Inflammatory macrophage (primary cell): ENCODE measurements around the gene CCDC81.
"Not testable (repeated sequence)": the region's sequence is repeated elsewhere in the genome, so short reads cannot be mapped to it uniquely, and the experiment has no call there.

Experiments
- DNase-seq, 2 donors: peaks; one replicate each; pipeline ENCODE4 v3.0.0-alpha.2; 2020 to 2022

Gene CCDC81

GRCh38 chr11:86388198-86388597 lies 13.5 kb downstream of the CCDC81 start:
- no peak for DNase-seq

DNA sequence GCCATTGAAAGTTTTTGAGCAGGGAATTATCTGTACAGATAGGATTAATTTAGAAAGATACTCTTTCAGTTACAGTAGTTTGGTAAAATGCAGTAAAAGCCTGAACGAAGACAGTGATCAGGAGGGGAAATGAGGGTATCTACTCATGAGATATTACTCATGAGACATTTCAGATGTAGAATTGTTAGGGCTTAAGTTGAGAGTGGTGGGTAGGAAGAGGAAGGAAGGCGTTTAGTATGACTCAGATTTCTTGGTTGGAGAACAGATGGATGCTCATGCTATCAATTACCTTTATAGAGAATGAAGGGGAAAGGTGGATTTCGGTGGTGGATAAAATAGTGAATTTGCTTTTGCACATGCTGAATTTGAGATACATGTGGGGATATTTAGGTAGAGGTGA lies 15.8 kb downstream of the CCDC81 start:
- no peak for DNase-seq

DNA sequence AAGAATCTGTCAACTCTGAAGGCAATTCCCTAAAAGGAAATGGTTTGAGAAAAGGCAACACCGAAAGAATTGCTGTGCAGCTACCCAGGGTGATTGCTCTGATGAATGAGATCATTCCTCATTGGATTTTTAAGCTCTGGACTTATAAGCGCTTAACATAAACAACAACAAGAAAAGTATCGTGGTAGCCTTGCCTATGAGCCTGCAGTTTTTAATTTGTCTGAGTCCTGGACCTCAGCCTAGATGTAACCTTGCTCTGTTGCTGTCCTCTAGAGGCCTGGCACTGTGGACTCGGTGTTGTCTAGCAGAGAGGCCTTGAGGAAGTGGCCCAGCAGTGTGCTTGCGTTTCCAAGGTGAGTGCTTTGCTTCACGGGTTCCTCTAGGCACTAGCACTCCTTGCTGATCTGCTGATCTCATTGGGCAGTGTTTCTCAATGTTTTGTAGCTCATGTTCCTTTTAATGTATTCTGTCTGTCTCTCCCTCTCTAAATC lies 20.4 kb downstream of the CCDC81 start:
- no peak for DNase-seq

DNA sequence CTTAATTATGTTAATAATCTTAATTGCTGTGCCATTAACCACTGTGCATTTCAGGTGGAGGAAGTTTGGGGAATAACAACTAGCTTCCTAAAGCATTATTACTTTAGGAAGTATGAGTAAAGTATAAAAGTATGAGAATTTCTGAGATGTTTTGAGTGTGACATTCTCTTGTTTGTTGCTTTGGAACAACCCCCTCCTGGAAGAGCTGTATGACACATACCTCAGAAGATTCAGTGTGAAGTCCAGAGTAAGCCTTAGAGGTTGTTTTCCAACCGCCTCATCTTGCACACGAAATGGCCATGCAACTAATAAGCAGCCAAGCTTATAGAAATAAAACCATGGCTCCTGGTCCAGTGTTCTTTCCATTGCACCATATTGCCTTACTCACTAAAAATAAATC lies 21.7 kb downstream of the CCDC81 start:
- DNase-seq: no peak

DNA sequence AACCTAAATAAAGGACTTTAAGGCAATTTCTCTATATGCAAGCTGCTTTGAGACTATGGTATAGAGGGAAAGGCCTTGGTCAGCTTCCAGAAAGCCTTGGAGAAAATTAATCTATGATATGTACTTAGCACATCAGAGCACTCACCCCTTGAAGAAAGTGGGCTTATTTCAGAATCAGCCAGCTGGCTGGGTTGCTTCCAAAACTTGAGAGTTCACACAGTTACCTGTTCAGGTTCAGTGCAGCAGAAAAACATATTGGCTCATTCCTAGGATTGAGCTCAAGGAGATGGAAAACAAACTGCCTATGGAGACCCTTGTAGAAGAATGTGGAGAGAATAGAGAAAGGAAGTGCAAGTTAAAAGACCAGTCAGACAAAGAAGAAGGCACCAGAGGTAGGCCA lies 22.7 kb downstream of the CCDC81 start:
- no peak for DNase-seq

DNA sequence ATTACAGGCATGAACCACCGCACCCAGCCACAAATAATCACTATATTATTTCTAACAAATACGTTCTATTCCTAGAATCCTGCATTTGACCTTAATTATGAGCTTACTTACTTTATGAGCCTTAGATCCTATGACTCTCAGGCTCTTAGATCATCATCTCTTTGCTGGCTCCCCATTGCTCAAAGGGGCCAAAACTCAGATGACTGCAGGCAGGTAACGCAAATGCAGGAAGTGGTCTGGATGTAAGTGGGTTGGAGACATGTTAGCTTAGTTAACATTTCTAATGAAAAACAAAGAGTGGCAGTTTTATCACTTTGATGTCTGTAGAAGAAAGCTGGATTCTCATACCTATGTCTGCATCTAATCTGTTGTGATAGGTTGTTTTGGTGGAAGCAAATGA lies 23.4 kb downstream of the CCDC81 start:
- no peak for DNase-seq

DNA sequence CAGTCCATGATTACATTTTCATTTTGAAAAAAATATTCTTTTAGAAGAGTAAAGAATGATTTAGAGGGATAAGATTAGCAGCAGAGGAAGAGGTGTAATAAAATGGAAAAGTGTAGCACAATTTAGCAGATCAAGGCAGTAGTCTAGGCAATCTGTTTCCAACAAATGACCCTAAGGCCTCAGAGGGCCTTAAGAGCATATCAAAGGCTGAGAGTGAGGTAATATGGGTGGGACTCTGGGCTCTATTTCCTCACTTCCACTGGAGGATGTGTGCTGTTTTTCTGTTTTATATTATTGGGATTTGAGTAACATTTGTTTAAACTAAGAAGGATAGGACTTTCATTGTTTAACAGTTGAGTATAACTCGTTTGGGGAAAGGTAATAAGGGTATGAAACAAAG lies 28.8 kb downstream of the CCDC81 start:
- DNase-seq: no peak

DNA sequence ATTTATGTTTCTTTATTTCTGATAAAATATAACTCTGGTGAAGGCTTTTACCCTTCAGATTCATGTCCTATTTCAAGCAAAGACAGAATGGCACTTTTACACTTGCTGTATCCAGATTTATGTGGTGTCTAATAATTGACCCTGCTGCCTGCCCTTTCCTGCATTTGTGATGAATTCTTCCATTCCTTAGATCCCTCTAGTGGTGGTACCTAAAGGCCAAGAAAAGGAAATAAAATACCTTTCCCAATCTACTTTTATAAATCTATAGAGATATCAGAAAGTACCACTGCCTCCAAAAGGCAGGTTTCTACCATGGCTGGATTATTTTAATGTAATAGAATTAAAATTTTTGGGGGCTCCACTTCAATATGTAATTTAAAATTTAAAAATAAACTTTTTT lies 34.2 kb downstream of the CCDC81 start:
- DNase-seq: no peak

DNA sequence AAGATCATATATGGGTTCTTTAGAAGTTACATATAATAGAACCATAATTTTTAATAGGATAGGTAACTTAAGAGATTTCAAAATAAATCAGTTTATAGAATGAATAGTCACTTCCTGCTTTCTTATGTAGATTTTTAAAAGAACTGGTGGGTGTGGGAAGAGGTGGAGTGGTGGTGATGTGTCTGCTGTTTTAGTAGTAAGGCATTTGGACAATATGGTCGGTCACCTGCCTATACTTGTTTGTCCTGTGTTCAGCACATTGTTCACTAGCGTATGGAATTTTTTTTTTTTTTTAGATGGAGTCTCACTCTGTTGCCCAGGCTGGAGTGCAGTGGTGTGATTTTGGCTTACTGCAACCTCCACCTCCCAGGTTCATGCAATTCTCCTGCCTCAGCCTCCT lies 39.3 kb downstream of the CCDC81 start:
- no peak for DNase-seq

DNA sequence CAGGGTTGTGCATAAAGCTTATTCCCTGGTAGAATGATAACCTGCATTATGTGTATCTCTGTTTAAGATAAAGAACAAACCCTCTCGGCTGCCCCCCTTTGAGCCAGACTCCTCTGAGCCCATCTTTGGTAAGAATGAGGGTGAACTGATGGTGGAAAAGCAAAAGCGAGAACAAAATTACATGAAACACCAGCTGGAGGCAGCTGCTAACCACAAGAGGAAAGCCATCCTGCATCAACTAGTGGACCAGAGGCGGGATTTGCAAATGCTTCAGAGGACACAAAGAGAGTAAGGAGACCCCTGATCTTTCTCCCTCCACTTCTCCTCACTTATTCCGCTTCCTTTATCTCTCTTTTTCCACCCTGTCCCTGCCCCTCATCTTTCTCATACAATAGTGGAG lies 40.3 kb downstream of the CCDC81 start:
- DNase-seq: no peak

DNA sequence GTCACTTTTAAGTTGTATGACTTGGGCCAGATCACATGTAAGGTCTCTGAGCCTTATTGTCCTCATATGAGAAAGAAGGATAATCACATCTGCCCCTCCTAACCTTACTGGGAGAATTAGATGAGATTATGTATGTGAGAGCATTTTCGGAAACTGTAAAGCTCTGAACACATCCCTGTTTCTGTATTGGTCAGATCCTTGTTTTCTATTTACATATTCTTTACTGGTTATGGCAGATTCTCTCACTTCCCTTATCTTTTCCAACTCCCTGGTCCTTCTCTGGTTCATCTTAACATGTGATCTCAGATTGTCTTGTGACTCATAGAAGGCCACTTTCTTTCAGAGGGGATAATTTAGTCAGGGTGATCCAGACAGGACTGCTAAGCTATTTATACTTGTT lies 41.8 kb downstream of the CCDC81 start:
- DNase-seq: peak; percentile 51 to 61

DNA sequence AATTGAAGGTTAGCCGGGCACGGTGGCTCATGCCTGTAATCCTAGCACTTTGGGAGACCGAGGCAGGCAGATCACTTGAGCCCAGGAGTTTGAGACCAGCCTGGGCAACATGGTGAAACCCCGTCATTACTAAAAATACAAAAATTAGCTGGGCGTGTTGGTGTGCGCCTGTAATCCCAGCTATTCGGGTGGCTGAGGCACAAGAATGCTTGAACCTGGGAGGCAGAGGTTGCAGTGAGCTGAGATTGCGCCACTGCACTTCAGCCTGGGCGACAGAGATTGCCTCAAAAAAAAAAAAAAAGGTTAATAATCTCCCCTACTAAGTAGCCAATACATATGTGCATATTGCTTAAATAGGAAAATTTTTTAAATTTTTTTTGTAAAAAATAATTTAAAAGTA lies 42.3 kb downstream of the CCDC81 start:
- not testable (repeated sequence) for DNase-seq

GRCh38 chr11:86418106-86418505 lies 43.4 kb downstream of the CCDC81 start:
- DNase-seq: peak; percentile 30 to 47

- no peak for DNase-seq
These were observed 43.8 kb downstream of the CCDC81 start for GRCh38 chr11:86418513-86418912.

DNA sequence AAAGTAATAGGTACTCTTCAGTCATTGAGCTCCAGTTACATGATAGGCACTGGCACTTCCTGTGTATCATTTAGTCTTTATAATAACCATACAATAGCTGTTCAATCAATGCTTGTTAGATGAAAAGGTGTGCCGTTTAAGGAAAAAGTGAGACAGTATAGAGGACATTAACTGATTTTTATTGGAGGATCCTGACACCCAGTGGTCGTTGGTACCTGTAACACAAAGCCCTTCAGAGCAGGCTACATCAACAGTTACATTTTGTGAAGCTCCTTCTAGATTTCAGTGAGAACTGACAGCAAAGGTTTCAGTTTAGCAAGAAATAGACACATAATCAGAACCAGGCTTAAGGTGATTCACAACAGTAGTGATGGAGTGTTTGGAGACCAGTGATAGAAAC lies 44.2 kb downstream of the CCDC81 start:
- DNase-seq: no peak

DNA sequence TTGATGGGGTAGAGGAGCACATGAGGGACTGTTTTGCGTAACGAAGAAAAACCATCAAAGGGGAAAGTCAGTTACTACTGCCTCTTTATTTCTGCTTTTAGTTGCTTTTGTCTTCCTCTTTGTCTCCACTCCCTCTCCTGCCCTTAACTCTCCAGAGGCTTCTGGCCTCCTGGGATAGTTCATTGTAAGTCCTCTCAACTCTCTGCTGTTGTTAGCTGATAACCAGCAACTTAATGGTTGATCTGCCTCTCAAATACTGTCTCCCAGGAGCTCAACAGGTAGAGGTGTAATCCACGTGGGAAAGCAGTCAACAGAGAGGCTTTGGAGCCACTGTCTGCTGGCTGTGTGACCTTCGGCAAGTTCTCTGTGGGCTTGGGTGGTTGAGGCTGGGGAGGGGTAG lies 47.3 kb downstream of the CCDC81 start:
- DNase-seq: peak; percentile 17 to 36

GRCh38 chr11:86422371-86422770 lies 47.7 kb downstream of the CCDC81 start:
- no peak for DNase-seq

DNA sequence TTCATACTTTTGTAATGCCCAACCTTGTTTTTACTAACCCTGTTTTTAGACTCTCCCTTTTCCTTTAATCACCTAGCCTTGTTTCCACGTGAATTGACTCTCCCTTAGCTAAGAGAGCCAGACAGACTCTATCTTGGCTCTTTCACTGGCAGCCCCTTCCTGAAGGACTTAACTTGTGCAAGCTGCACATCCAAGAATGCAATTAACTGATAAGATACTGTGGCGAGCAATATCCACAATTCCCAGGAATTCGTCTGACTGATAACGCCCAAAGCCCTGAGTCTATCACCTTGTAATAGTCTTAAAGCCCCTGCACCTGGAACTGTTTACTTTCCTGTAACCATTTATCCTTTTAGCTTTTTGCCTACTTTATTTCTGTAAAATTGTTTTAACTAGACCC lies 48.8 kb downstream of the CCDC81 start:
- DNase-seq: not testable (repeated sequence)

DNA sequence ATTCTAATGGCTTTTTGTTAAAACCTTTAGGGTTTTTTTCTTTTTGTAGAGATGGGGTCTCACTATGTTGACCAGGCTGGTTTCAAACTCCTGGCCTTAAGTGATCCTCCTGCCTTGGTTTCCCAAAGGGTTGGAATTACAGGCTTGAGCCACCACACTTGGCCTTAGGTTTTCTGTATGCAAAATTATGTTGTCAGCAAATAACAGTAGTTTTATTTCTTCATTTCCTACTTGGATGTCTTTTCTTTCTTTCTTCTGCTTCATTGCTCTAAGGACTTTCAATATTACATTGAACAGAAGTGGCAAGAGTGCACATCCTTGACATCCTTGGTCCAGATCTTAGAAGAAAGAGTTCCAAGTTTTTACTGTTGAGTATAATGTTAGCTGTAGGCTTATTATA lies 52.8 kb downstream of the CCDC81 start:
- no peak for DNase-seq

- no peak for DNase-seq
These were observed 56.6 kb downstream of the CCDC81 start for GRCh38 chr11:86431258-86431657.

DNA sequence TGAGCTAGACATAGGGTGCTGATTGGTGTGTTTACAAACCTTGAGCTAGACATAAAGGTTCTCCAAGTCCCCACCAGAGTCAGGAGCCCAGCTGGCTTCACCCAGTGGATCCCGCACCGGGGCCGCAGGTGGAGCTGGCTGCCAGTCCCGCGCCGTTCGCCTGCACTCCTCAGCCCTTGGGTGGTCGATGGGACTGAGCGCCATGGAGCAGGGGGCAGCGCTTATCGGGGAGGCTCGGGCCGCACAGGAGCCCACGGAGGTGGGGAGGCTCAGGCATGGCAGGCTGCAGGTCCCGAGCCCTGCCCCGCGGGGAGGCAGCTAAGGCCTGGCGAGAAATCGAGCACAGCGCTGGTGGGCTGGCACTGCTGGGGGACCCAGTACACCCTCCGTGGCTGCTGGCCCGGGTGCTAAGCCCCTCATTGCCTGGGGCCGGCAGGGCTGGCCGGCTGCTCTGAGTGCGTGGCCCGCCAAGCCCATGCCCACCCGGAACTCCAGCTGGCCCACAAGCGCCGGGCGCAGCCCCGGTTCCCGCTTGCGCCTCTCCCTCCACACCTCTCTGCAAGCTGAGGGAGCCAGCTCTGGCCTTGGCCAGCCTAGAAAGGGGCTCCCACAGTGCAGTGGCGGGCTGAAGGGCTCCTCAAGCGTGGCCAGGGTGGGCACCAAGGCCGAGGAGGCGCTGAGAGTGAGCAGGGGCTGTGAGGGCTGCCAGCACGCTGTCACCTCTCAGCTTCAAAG lies 58.8 kb downstream of the CCDC81 start:
- DNase-seq: not testable (repeated sequence)

- no peak for DNase-seq
These were observed 61.0 kb downstream of the CCDC81 start for GRCh38 chr11:86435711-86436110.

DNA sequence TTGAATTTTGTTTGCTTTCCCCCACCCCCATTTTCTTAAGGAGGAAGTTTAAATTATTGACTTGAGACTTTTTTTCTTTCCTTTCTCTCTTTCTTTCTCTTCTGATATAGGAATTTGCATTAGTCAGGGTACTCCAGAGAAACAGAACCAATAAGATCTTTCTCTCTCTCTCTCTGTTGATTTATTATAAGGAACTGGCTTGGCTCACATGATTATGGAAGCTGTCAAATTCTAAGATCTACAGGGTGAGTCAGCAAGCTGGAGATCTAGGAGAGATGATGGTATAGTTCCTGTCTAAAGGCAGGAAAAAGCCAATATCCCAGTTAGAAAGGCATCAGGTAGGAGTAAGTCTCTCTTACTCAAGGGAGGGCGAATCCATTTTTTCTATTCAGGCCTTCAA lies 64.0 kb downstream of the CCDC81 start:
- DNase-seq: peak in 1 of 2 donors; percentile 13

GRCh38 chr11:86440305-86440716 lies 65.6 kb downstream of the CCDC81 start:
- DNase-seq: no peak

DNA sequence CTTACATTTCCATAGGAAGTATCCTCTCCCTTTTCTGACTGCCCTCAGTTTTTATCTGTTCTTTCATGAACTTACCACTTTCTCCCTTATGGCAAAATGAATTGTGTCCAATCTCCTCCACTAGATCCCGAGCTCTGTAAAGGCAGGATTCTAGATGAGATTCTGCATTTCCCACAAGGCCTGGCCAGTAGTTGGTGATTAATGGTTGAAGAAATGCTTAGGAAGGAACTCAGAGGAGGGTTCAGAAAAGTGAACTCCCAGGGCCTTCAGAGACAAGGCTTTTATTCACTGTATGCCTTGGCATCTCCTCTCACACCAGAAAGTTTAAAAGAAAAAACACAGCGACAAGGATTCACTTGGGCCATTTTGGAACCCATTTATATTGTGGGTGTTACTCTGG lies 66.2 kb downstream of the CCDC81 start:
- no peak for DNase-seq
